Tibial nerve (tissue), 4 donors: ENCODE data around the gene CAMK2D.

Experiments used
- CTCF ChIP-seq, 5 experiments: fragments of 200-600 bp in 3 of 5; fragments of 450-650 bp in 2 of 5; sonication (generic) in 3 of 5; IDR thresholded peaks; one replicate each; pipeline ENCODE4 v1.5.1; 2016 to 2019; ENCODE audit warnings: antibody characterized with exemption in 5 of 5, mild to moderate bottlenecking in 3 of 5, moderate library complexity in 2 of 5
- EP300 ChIP-seq, 2 donors: sonication (generic); formaldehyde crosslinking; IDR thresholded peaks; one replicate each; pipeline ENCODE4 v1.6.1; 2017; ENCODE audit warnings: antibody characterized with exemption in 2 of 2, mild to moderate bottlenecking in 1 of 2
- POLR2A ChIP-seq, 2 donors: fragments of 450-650 bp; IDR thresholded peaks; one replicate each; pipeline ENCODE4 v1.6.1; 2017; ENCODE audit warnings: antibody characterized with exemption in 2 of 2, mild to moderate bottlenecking in 2 of 2, moderate library complexity in 2 of 2

GRCh38 chr4:113695328-113696169 is 66.0 kb downstream of the CAMK2D start:
- TF ChIP-seq CTCF (IDR thresholded peaks at IDR 0.05) (no peak), EP300 (IDR thresholded peaks at IDR 0.05) (no peak), POLR2A (IDR thresholded peaks at IDR 0.05) (no peak)
